ENCODE data around the gene PPP5C. TPM values are rescaled to one million over a fixed set of nuclear protein-coding genes. Genes with fewer than 3 reads are reported as not detected.
A peak's percentile ranks its signal among the peaks of the same experiment; 100 is the strongest.
"Not testable (repeated sequence)": the region's sequence is repeated elsewhere in the genome, so short reads cannot be mapped to it uniquely, and the experiment has no call there.

Gene PPP5C
- total RNA-seq, 1 experiment from 2014 or later: 89.7 TPM

GRCh38 chr19:46364359-46364758 lies 17.5 kb downstream of the PPP5C start:
- no peak for DNase-seq (ENCODE audit: low read depth)

- no peak for DNase-seq (ENCODE audit: low read depth)
Measured at GRCh38 chr19:46365561-46365960, 18.7 kb downstream of the PPP5C start.

DNA sequence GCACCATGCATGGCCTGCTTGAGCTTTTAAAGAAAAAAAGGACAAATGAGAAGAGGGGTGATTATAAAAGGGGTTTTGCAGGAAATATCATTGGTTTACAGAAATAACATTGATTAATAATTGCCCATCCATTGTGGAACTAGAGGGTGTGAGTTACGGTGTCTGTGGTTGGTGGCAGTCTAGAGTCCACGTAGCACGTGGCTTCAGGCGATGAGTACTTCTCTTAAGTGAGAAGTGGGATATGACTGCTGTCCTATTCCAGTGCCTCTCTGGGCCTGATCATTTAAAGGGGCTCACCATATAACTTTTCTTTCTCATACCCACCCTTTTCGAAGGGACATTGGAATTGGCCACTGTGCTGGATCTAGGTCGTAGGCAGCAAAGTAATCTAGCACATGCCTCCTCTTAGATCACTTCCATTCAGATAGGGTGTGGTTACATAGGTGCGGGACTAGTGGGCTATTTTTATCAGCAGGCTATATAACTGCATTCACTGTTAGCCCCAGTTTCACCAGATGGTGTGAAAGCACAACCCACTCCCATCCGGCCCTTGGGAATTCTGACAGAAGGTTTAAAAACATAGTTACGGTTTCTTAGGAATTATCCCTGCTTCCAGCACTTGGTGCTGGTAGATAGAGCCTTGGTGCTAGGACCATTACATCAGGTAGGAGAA lies 19.9 kb downstream of the PPP5C start:
- no peak for DNase-seq (ENCODE audit: low read depth)

DNA sequence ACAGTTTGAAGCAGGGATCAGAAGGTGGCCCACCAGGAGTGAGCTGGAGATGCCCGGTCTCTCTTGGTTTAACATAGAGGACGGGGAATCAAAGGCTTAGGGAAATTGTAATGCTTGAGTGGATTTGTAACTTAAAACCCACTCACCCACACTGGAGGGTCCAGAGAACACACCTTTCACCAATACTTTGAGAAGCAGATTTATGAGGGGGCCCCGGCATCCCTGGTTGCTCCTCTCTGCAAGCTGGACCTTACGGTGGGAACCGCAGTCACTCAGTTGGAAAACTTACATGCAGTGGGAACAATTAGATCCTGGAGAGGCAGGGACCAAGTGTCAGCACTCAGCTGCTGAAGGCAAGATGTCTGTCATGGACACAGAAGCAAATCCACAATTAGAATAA lies 20.5 kb downstream of the PPP5C start:
- no peak for DNase-seq (ENCODE audit: low read depth)

DNA sequence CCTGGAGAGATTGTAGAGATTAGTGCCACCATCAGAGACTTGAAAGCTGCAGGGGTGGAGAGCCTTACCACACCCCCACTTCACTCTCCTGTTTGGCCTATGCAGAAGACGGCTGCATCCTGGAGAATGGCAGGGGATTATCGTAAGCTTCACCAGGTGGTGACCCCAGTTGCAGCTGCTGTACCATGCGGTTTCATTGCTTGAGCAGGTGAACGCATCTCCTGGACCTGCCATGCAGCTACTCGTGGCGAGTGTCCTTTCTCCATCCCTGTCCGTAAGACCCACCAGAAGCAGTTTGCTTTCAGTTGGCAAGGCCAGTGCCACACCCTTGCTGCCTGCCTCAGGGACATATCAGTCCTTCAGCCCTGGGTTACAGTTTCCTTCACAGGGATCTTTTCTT lies 21.2 kb downstream of the PPP5C start:
- DNase-seq (ENCODE audit: low read depth): no peak

DNA sequence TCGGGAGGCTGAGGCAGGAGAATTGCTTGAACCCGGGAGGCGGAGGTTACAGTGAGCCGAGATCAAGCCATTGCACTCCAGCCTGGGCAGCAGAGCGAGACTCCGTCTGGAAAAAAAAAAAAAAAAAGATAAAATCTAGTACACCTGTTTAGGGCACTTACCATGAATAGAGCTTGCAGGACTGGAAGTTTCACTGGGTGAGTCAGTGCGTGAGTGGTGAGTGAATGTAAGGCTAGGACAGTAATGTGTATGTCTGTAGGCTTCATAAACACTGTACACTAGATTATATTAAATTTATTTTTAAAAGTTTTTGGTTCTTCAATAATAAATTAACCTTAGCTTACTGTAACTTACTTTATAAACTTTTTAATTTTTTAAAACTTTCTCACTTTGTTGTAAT lies 22.9 kb downstream of the PPP5C start:
- DNase-seq (ENCODE audit: low read depth): no peak

DNA sequence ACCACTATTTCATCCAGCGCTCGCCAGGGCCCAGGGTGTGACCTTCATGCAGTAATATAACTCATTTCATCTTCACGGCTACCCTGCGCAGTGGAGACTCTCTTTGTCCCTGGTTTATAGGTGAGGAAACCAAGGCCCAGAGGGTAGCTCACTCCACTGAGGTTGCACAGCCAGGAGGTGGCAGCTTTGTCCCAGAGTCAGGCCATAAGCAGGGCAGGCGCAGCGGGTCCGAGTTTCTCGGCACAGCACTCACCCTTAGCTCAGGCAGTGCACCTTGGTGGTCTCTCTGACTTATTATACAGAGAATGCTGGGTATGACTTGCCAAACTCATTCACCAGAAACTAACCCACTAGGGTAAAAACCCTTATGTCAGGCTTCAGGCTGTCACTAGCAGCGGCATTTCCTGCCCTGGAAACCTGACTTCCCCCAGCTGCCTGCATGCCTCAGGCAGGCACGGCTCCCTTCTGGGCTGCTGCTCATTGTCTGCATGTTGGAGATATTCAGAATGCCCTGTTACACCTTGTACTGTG lies 24.5 kb downstream of the PPP5C start:
- DNase-seq (ENCODE audit: low read depth): no peak

GRCh38 chr19:46372901-46373490 lies 26.1 kb downstream of the PPP5C start:
- DNase-seq (ENCODE audit: low read depth): no peak

GRCh38 chr19:46373491-46374359 lies 26.8 kb downstream of the PPP5C start:
- DNase-seq (ENCODE audit: low read depth): peak; percentile 61

GRCh38 chr19:46374536-46375475 lies 27.9 kb downstream of the PPP5C start:
- no peak for DNase-seq (ENCODE audit: low read depth)

DNA sequence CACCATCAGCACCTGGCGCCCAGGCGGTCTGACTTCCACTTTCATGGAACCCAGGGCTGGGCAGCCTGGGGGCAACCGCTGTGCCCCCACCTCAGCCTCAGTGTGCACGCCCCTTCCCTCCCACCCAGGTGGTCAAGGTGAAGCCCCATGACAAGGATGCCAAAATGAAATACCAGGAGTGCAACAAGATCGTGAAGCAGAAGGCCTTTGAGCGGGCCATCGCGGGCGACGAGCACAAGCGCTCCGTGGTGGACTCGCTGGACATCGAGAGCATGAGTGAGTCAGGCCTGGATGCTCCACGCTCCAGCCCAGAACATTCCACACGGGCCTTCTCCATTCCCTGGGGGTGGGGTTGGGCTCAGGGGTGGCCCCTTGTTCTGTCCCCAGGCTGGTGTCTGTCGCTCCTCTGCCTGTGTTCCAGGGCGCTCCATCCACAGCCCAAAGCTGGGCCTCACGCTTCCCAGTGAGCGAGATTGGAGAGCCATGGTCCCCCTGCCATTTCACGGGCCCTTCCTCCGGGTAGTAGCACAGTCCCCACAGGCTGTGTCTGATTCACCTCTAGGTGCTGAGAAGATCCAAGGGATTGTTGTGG lies 28.7 kb downstream of the PPP5C start:
- not testable (repeated sequence) for DNase-seq (ENCODE audit: low read depth)

- DNase-seq (ENCODE audit: low read depth): no peak
Measured at GRCh38 chr19:46376241-46377153, 29.6 kb downstream of the PPP5C start.

DNA sequence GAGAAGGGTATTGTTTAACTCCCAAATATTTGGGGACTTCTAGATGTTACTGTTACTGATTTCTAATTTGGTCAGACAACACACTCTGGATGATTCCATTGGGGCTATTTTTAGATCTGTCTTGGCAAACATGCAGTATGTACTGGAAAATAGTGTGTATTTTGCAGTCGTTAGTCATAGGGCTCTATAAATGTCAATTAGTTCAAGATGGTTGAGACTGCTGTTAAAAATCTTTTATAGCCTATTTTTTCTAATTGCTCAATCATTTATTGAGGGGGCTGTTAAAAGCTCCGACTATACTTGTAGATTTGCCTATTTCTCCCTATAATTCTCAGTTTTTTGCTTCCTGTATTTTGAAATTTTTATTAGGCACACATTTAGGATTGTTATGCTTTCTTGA lies 31.4 kb downstream of the PPP5C start:
- DNase-seq (ENCODE audit: low read depth): peak; percentile 61

DNA sequence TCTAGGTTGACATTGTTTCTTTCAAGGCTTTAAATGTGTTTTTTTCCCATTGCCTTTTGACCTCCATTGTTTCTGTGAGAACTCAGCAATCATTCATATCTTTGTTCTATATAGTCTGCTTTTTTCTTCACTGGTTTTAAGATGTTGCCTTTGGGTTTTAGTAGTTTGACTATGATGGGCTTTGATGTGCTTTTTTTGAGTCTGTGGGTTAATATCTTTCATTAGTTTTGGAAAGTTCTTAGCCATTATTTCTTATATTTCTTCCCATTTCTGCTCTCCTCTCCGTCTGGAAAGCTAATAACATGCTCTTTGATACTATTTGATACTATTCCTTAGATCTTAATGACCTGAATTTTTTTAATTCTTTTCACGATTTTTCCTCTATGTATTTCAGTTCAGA lies 33.8 kb downstream of the PPP5C start:
- no peak for DNase-seq (ENCODE audit: low read depth)

GRCh38 chr19:46381346-46381745 lies 34.5 kb downstream of the PPP5C start:
- DNase-seq (ENCODE audit: low read depth): no peak

GRCh38 chr19:46381756-46382345 lies 35.0 kb downstream of the PPP5C start:
- DNase-seq (ENCODE audit: low read depth): no peak

- no peak for DNase-seq (ENCODE audit: low read depth)
Measured at GRCh38 chr19:46383171-46383815, 36.4 kb downstream of the PPP5C start.

GRCh38 chr19:46383846-46384245 lies 37.0 kb downstream of the PPP5C start:
- DNase-seq (ENCODE audit: low read depth): no peak

GRCh38 chr19:46384396-46384795 lies 37.5 kb downstream of the PPP5C start:
- DNase-seq (ENCODE audit: low read depth): no peak

Data from LHCN-M2 (cell line).